IMR-90 (cell line): ENCODE data around the gene OSER1. TPM values are rescaled to one million over a fixed set of nuclear protein-coding genes. Genes with fewer than 3 reads are reported as not detected.

Experiments used
- ATAC-seq: fragments of 200-7000 bp; cut with Tn5 transposase; 2 replicates; pipeline ENCODE4 v1.9.1; 2020; ENCODE audit warnings: low read depth, mild to moderate bottlenecking, moderate library complexity
- BruUV-seq: library from RNA; stranded (reverse); fragments of 400-500 nt; replicated peaks from 2 replicates; lab custom pipeline; 2021; lab: Mats Ljungman, UMichigan
- CTCF ChIA-PET: fragments of 300-600 bp; formaldehyde crosslinking; extraction: SDS; loops from one replicate; lab custom pipeline; 2021; ENCODE audit warnings: antibody characterized with exemption; lab: Yijun Ruan, JAX
- POLR2A ChIA-PET: fragments of 300-600 bp; sonication (Branson Sonifier 250); formaldehyde crosslinking; loops from one replicate; lab custom pipeline; 2022; ENCODE audit warnings: antibody characterized with exemption; ENCODE audit not compliant: unreplicated experiment; lab: Charles Lee
- DNase-seq: peaks from one replicate; pipeline ENCODE4 v3.0.0; 2013
- H2AFZ ChIP-seq: replicated peaks from 2 replicates; pipeline ENCODE3; 2013; ENCODE audit warnings: low read length, mild to moderate bottlenecking; ENCODE audit not compliant: poor library complexity
- H2AK5ac ChIP-seq: 2 replicates; pipeline ENCODE4 v1.6.1; 2013; ENCODE audit warnings: low read depth, low read length, inconsistent platforms
- H2AK9ac ChIP-seq: replicated peaks from 2 replicates; pipeline ENCODE3; 2013; ENCODE audit warnings: mild to moderate bottlenecking, low read depth, low read length, moderate library complexity; ENCODE audit not compliant: poor library complexity
- H2BK120ac ChIP-seq: 2 replicates; pipeline ENCODE4 v1.6.1; 2013; ENCODE audit warnings: low read depth, low read length, inconsistent platforms
- H2BK15ac ChIP-seq: 3 replicates; pipeline ENCODE4 v1.6.1; 2013; ENCODE audit warnings: low read depth, low read length, inconsistent platforms
- H2BK20ac ChIP-seq: 2 replicates; pipeline ENCODE4 v1.6.1; 2013; ENCODE audit warnings: low read depth, mild to moderate bottlenecking, inconsistent platforms, low read length, moderate library complexity
- H2BK5ac ChIP-seq: 2 replicates; pipeline ENCODE4 v1.6.1; 2013; ENCODE audit warnings: mild to moderate bottlenecking, low read depth, low read length, inconsistent platforms; ENCODE audit not compliant: poor library complexity, severe bottlenecking
- H3K14ac ChIP-seq: replicated peaks from 2 replicates; pipeline ENCODE4 v1.6.1; 2013; ENCODE audit warnings: low read depth, low read length, inconsistent platforms
- H3K18ac ChIP-seq: 2 replicates; pipeline ENCODE4 v1.6.1; 2013; ENCODE audit warnings: low read depth, low read length, control low read depth
- H3K23ac ChIP-seq: 2 replicates; pipeline ENCODE4 v1.6.1; 2013; ENCODE audit warnings: low read depth, low read length, inconsistent platforms
- H3K27ac ChIP-seq: 2 replicates; pipeline ENCODE4 v1.5.1; 2013; ENCODE audit warnings: mild to moderate bottlenecking, control low read depth, low read length; ENCODE audit not compliant: insufficient read depth
- H3K27me3 ChIP-seq: 2 replicates; pipeline ENCODE4 v1.6.1; 2013; ENCODE audit warnings: low read length; ENCODE audit not compliant: control insufficient read depth, insufficient read depth
- H3K36me3 ChIP-seq: 2 replicates; pipeline ENCODE4 v1.6.1; 2013; ENCODE audit warnings: low read length, mixed read lengths; ENCODE audit not compliant: control insufficient read depth, insufficient read depth
- H3K4ac ChIP-seq: 2 replicates; pipeline ENCODE4 v1.6.1; 2013; ENCODE audit warnings: low read depth, low read length, inconsistent platforms
- H3K4me1 ChIP-seq: 2 replicates; pipeline ENCODE4 v1.6.1; 2013; ENCODE audit warnings: low read length, mixed read lengths; ENCODE audit not compliant: control insufficient read depth, insufficient read depth
- H3K4me2 ChIP-seq: 2 replicates; pipeline ENCODE4 v1.6.1; 2013; ENCODE audit warnings: low read depth, mild to moderate bottlenecking, control low read depth, low read length, moderate library complexity
- H3K4me3 ChIP-seq: 2 replicates; pipeline ENCODE4 v1.5.1; 2013; ENCODE audit warnings: low read depth, mild to moderate bottlenecking, control low read depth, low read length, moderate library complexity; ENCODE audit not compliant: insufficient read depth
- H3K56ac ChIP-seq: 2 replicates; pipeline ENCODE4 v1.6.1; 2013; ENCODE audit warnings: low read length, inconsistent platforms; ENCODE audit not compliant: insufficient read depth; ENCODE audit errors: extremely low read depth
- H3K79me1 ChIP-seq, 2 experiments: 2 replicates each; pipeline ENCODE4 v1.6.1; 2013; ENCODE audit warnings: low read length in 2 of 2, inconsistent platforms in 1 of 2, low read depth in 1 of 2
- H3K9ac ChIP-seq: 2 replicates; pipeline ENCODE4 v1.6.1; 2013; ENCODE audit warnings: low read depth, low read length, control low read depth
- H3K9me1 ChIP-seq: 2 replicates; pipeline ENCODE4 v1.6.1; 2013; ENCODE audit warnings: low read length, inconsistent platforms; ENCODE audit not compliant: insufficient read depth
- H3K9me3 ChIP-seq: 2 replicates; pipeline ENCODE4 v1.6.1; 2013; ENCODE audit warnings: low read length; ENCODE audit not compliant: control insufficient read depth, insufficient read depth
- H4K20me1 ChIP-seq: 2 replicates; pipeline ENCODE4 v1.6.1; 2013; ENCODE audit warnings: low read length, inconsistent platforms; ENCODE audit not compliant: insufficient read depth
- H4K5ac ChIP-seq: 2 replicates; pipeline ENCODE4 v1.6.1; 2013; ENCODE audit warnings: mild to moderate bottlenecking, low read depth, low read length, control low read depth
- H4K8ac ChIP-seq, 2 experiments: 2 replicates each; pipeline ENCODE4 v1.6.1; 2013; ENCODE audit warnings: low read depth in 2 of 2, low read length in 2 of 2, control low read depth in 1 of 2, inconsistent platforms in 1 of 2
- H4K91ac ChIP-seq: 2 replicates; pipeline ENCODE4 v1.6.1; 2013; ENCODE audit warnings: low read depth, low read length, inconsistent platforms; ENCODE audit not compliant: insufficient read depth
- BHLHE40 ChIP-seq: fragments of 150-350 bp; IDR thresholded peaks from 2 replicates; pipeline ENCODE4 v1.6.1; 2016; ENCODE audit warnings: mild to moderate bottlenecking, low read depth, low read length
- CEBPB ChIP-seq: IDR thresholded peaks from 2 replicates; pipeline ENCODE4 v1.6.1; 2012; ENCODE audit warnings: low read depth, low read length, improper control_type of control experiment
- CHD1 ChIP-seq: IDR thresholded peaks from 2 replicates; pipeline ENCODE4 v1.6.1; 2012; ENCODE audit warnings: low read depth, low read length, improper control_type of control experiment
- FOS ChIP-seq: fragments of 150-350 bp; IDR thresholded peaks from 2 replicates; pipeline ENCODE4 v1.6.1; 2016; ENCODE audit warnings: low read depth, low read length
- MAZ ChIP-seq: IDR thresholded peaks from 2 replicates; pipeline ENCODE4 v1.6.1; 2012; ENCODE audit warnings: low read depth, mild to moderate bottlenecking, low read length, improper control_type of control experiment, moderate library complexity, borderline replicate concordance
- MXI1 ChIP-seq: IDR thresholded peaks from 2 replicates; pipeline ENCODE4 v1.6.1; 2012; ENCODE audit warnings: low read depth, mild to moderate bottlenecking, low read length, moderate library complexity, borderline replicate concordance
- NFE2L2 ChIP-seq: fragments of 150-350 bp; IDR thresholded peaks from 2 replicates; pipeline ENCODE4 v1.6.1; 2016; ENCODE audit warnings: low read depth, mild to moderate bottlenecking, low read length
- POLR2A ChIP-seq: IDR thresholded peaks from 2 replicates; pipeline ENCODE4 v1.6.1; 2012; ENCODE audit warnings: mild to moderate bottlenecking, low read depth, low read length
- RAD21 ChIP-seq: IDR thresholded peaks from 2 replicates; pipeline ENCODE4 v1.6.1; 2012; ENCODE audit warnings: low read length, improper control_type of control experiment
- RCOR1 ChIP-seq: IDR thresholded peaks from 2 replicates; pipeline ENCODE4 v1.6.1; 2012; ENCODE audit warnings: mild to moderate bottlenecking, low read length, improper control_type of control experiment; ENCODE audit not compliant: insufficient replicate concordance
- RFX5 ChIP-seq: IDR thresholded peaks from 2 replicates; pipeline ENCODE4 v1.8.0; 2012; ENCODE audit warnings: low read depth, mild to moderate bottlenecking, low read length, moderate library complexity
- SMC3 ChIP-seq: fragments of 150-350 bp; IDR thresholded peaks from 2 replicates; pipeline ENCODE4 v1.6.1; 2016; ENCODE audit warnings: low read depth, mild to moderate bottlenecking, antibody characterized with exemption, low read length, moderate library complexity
- WGBS, 2 experiments: methylation state at CpG; one replicate each; pipeline versions ENCODE4 v1.1.5 to v1.1.7; 2013; ENCODE audit warnings: missing lambda C conversion rate in 2 of 2; ENCODE audit not compliant: insufficient read length in 1 of 2; ENCODE audit errors: extremely low coverage in 2 of 2; 5-methylcytosine and 5-hydroxymethylcytosine counted together
- dilution Hi-C: fragments of 300-500 bp; cut with HindIII; formaldehyde crosslinking; loops from one replicate; pipeline ENCODE4 v1.14.3; 2018; ENCODE audit warnings: low sequenced_read_pairs; ENCODE audit not compliant: unreplicated experiment
- in situ Hi-C: fragments of 300-500 bp; cut with MboI; formaldehyde crosslinking; loops from 3 replicates; pipeline ENCODE4 v1.14.3; 2019; ENCODE audit warnings: low sequenced_read_pairs, inconsistent platforms, mixed read lengths
- intact Hi-C: fragments of 100-400 bp; cut with micrococcal nuclease; formaldehyde crosslinking; loops from 2 replicates; pipeline ENCODE4 v1.10.0; 2022
- polyA plus RNA-seq, 3 experiments: library from polyadenylated mRNA; depleted of rRNA; stranded (reverse); fragments of >200 nt; gene quantifications; 2 replicates each; pipeline ENCODE4 v1.2.3, GENCODE V29; 2012; ENCODE audit warnings: low replicate concordance in 1 of 3
- total RNA-seq: library from RNA; depleted of rRNA; stranded (reverse); fragments of >200 nt; gene quantifications from 2 replicates; pipeline ENCODE4 v1.2.3, GENCODE V29; 2012
- TF ChIP-seq, protein P1 (sequence below): fragments of 150-350 bp; IDR thresholded peaks from 2 replicates; pipeline ENCODE4 v1.6.1; 2017; ENCODE audit warnings: mild to moderate bottlenecking, antibody characterized with exemption, low read length, low read depth
- TF ChIP-seq, protein P2 (sequence below): conservative IDR thresholded peaks from 2 replicates; pipeline ENCODE4 v1.5.1; 2012; ENCODE audit warnings: mild to moderate bottlenecking, low read depth, low read length, improper control_type of control experiment

OSER1 gene
- total and polyA plus RNA-seq, 2 of the 4 experiments (the other 2 are of a cell fraction): 32.6 to 70.6 TPM

DNA sequence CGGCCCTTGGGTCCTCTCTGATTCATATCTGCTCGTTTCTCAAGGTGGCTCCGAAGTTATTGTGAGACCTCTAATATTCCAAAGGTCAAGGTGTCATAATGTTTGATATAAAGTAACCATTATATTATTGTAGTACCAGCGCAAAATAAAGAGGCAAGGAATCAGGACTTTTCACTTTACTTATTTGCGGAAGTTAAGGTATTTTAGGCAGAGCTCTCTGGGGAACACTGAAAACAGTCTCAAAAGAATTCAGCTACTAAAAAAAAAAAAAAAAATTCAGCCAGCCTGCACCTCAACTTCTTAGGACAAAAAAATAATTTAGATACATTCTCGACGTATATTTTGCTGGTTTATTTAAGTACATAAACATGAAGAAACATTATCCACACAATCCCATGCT lies 2.4 kb downstream of the OSER1 start (continued):
- TF ChIP-seq RFX5 (no peak), POLR2A (no peak), CEBPB (no peak), RAD21 (no peak)

DNA sequence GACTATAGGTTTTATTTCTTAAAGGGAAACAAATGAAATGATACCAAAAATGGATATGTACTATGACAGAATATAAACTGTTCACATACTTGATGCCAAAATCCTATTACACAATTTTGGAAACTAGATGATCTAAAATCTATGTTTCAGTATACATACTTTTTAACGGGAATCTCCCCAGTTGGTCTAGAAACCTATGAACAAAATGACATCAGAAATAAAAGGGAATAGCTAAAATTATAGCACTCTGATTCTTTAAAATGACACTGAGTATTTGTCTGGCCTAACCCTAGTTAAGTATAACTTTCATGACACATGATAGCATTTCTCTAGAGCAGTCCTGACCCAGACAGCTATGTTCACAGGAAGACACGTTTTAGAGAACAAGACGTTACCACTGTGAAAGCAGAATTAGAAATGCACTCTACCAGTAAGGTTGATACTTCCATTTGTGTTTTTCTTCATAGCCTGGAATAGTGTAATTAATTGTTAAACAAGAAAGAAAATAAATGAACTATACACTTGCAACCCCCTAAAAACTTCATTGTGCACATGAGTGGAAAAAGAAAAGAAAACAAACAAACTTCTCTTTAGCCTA lies 3.3 kb downstream of the OSER1 start:
- Histone ChIP-seq H3K27me3 (no peaks in the 10 kb centered on the region), H4K20me1 (peaks cover 22% of the 10 kb centered on the region), H3K56ac (no peak overlapping the region), H3K9me1 (peaks cover 16% of the 10 kb centered on the region), H3K4me2 (peak overlapping the region; percentile 37), H3K9me3 (no peaks in the 10 kb centered on the region), H2BK15ac (peak overlapping the region; percentile 90; the same call in 1 of the 3 replicates), H4K91ac (peak overlapping the region; percentile 72; the same call in 1 of the 2 replicates), H3K4me3 (no peak overlapping the region), H2AFZ (no peak overlapping the region), H3K9ac (no peak overlapping the region; the same call in 1 of the 2 replicates), H2AK9ac (no peak overlapping the region), H3K23ac (peak overlapping the region; percentile 97), H2BK20ac (no peak overlapping the region; the same call in 1 of the 2 replicates), H3K18ac (peak overlapping the region; percentile 6; the same call in 1 of the 2 replicates), H2BK120ac (peak overlapping the region; percentile 27; the same call in 1 of the 2 replicates), H4K8ac (peak overlapping the region in 1 of 2 experiments; percentile 15; a peak in 1 of 4 replicates), H3K27ac (peak overlapping the region; percentile 50; the same call in 1 of the 2 replicates), H3K4me1 (peaks cover 12% of the 10 kb centered on the region), H4K5ac (0 out of 2 replicates have a peak overlapping the region, but pooled peaks have one; percentile 1), H3K79me1 (peaks cover 5 to 65% of the 10 kb centered on the region in 2 experiments), H3K4ac (peak overlapping the region; percentile 82; the same call in 1 of the 2 replicates), H3K14ac (peak overlapping the region; percentile 60; the same call in 1 of the 2 replicates), H3K36me3 (peaks cover 14% of the 10 kb centered on the region), H2AK5ac (peak overlapping the region; percentile 55; the same call in 1 of the 2 replicates), H2BK5ac (peak overlapping the region; percentile 84)
- ATAC-seq: no peak
- CTCF ChIA-PET: no interaction called here
- dilution Hi-C loops: no loop called here
- intact Hi-C loops: loop anchor here (10.0 kb wide), 1 partner anchor 752 kb away; the partner anchor contains the start of gene SRSF6
- WGBS, 2 experiments: no CpG with 5 or more reads among the region's 3 CpGs
- peak; percentile 35 for DNase-seq
- in situ Hi-C loops: no loop called here
- no TSS peak for BruUV-seq
- POLR2A ChIA-PET: no interaction called here
- TF ChIP-seq FOS (no peak), RCOR1 (no peak), MAZ (no peak), CHD1 (no peak), BHLHE40 (no peak), CEBPB (no peak), RFX5 (no peak), RAD21 (no peak), POLR2A (no peak), SMC3 (no peak), MXI1 (no peak), NFE2L2 (no peak)
- TF ChIP-seq, protein P1, sequence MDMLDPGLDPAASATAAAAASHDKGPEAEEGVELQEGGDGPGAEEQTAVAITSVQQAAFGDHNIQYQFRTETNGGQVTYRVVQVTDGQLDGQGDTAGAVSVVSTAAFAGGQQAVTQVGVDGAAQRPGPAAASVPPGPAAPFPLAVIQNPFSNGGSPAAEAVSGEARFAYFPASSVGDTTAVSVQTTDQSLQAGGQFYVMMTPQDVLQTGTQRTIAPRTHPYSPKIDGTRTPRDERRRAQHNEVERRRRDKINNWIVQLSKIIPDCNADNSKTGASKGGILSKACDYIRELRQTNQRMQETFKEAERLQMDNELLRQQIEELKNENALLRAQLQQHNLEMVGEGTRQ: no peak
- TF ChIP-seq, protein P2, sequence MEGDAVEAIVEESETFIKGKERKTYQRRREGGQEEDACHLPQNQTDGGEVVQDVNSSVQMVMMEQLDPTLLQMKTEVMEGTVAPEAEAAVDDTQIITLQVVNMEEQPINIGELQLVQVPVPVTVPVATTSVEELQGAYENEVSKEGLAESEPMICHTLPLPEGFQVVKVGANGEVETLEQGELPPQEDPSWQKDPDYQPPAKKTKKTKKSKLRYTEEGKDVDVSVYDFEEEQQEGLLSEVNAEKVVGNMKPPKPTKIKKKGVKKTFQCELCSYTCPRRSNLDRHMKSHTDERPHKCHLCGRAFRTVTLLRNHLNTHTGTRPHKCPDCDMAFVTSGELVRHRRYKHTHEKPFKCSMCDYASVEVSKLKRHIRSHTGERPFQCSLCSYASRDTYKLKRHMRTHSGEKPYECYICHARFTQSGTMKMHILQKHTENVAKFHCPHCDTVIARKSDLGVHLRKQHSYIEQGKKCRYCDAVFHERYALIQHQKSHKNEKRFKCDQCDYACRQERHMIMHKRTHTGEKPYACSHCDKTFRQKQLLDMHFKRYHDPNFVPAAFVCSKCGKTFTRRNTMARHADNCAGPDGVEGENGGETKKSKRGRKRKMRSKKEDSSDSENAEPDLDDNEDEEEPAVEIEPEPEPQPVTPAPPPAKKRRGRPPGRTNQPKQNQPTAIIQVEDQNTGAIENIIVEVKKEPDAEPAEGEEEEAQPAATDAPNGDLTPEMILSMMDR: no peak
